ENCODE results near the gene ACADVL.
"Not testable (repeated sequence)": the region's sequence is repeated elsewhere in the genome, so short reads cannot be mapped to it uniquely, and the experiment has no call there.

ACADVL gene

DNA sequence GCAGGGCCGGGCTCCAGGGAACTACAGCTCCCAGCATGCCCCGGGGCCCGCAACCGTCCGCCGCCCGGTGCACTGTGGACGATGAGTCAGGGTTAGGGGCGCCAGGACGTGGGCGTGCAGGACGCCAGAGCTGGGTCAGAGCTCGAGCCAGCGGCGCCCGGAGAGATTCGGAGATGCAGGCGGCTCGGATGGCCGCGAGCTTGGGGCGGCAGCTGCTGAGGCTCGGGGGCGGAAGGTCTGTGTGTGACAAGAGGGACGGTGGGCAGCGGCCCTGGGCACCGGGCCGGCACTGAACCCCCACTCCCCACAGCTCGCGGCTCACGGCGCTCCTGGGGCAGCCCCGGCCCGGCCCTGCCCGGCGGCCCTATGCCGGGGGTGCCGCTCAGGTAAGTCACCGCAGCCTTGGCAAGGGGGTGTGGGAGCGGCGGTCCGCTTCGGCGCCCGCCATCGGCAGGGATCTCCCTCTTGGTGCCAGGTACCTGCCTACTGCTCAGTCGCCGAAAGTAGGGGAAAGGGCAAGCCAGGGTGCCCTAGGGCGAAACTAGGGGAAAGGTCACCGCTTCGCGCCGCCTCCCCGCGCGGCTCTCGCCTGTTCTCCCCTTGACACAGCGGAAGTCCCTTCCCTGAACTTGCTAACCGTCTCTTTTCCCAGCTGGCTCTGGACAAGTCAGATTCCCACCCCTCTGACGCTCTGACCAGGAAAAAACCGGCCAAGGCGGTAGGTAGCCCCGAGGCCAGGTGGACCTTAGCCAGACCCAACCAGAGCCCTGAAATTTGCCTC is at the start of gene ACADVL, which contains the start of gene DLG4:
Gene ACADVL, plus strand, starts transcription at position 127 of the 781 bp plus-strand sequence. Its CDS starts 47 bp downstream, at position 174.
Gene DLG4, minus strand, starts transcription at position 25 of the 781 bp plus-strand sequence.
- peak; percentile 93 for DNase-seq (ENCODE audit: low spot score)

DNA sequence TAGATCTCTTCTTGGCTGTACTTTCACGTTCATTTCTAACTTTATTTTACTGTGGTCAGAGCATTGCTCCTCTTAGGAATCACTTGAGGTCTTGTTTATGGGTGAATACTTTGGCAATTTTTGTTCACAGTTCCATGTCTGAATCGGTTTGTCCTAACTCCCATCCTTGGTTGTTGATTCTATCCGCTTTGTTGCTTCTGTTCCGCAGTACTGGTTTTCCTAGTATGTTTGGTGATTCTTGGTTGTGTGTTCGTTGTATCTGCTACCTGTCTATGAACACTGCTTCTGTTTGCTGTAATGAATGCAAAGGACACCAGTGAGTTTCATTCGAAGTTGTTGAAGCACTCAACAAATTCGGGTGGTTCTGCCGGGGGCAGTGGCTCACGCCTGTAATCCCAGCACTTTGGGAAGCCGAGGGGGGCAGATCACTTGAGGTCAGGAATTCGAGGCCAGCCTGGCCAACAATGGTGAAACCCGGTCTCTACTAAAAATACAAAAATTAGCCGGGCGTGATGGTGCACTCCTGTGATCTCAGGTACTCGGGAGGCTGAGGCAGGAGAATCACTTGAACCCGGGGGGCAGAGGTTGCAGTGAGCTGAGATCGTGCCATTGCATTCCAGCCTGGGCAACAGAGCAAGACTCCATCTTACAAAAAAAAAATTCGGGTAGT is 47.1 kb upstream of the ACADVL start:
- not testable (repeated sequence) for DNase-seq (ENCODE audit: low spot score)

DNA sequence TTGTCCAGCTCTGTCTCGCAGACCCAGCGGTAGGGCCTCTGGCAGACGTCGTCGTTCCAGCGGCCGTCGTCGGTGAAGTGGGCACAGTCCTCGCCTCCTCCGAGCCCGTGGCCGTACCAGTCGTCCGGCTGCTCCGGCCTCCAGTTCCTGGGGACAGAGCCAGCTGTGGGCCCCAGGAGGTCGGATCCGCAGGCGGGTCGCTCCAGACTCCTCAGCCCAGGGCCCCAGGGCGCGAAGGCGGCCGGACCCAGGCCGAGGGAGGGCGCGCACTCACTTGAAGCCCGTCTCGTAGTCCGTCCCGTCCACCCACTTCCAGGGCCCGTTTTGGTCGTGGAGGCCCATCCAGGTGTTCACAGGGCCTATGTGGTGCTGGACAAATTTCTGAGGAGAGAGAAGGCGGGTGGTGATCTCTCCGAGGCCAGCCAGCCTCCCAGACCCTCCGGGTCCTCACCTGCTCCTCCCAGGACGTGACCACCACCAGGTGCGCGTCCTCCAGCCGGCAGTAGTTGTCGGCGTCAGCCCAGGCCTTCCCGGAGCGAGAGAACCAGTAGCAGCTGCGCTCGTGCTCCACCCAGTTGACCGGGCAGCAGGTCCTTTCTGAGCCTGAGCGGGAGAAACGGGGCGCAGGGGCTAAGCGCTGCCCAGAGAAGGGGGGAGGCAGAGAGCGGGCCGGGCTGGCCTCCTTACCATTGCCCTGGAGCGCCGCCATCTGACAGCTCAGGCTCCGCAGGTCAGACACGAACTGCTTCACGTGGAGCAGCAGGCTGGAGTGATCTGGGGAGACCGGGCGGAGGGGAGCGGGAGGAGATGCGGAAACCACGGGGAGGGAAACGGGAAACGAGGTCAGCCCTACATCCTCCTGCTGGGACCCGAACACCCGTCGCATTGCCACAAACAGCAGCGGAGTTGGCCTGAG is 45.8 kb upstream of the ACADVL start:
- peak; percentile 41 for DNase-seq (ENCODE audit: low spot score)

- no peak for DNase-seq (ENCODE audit: low spot score)
Observed at GRCh38 chr17:7174603-7175326, 45.0 kb upstream of the ACADVL start.

GRCh38 chr17:7175330-7175733 is 44.4 kb upstream of the ACADVL start:
- DNase-seq (ENCODE audit: low spot score) = no peak

GRCh38 chr17:7176107-7176840 is 43.5 kb upstream of the ACADVL start:
- DNase-seq (ENCODE audit: low spot score) = no peak

GRCh38 chr17:7176841-7177190 is 42.9 kb upstream of the ACADVL start:
- DNase-seq (ENCODE audit: low spot score) = no peak

DNA sequence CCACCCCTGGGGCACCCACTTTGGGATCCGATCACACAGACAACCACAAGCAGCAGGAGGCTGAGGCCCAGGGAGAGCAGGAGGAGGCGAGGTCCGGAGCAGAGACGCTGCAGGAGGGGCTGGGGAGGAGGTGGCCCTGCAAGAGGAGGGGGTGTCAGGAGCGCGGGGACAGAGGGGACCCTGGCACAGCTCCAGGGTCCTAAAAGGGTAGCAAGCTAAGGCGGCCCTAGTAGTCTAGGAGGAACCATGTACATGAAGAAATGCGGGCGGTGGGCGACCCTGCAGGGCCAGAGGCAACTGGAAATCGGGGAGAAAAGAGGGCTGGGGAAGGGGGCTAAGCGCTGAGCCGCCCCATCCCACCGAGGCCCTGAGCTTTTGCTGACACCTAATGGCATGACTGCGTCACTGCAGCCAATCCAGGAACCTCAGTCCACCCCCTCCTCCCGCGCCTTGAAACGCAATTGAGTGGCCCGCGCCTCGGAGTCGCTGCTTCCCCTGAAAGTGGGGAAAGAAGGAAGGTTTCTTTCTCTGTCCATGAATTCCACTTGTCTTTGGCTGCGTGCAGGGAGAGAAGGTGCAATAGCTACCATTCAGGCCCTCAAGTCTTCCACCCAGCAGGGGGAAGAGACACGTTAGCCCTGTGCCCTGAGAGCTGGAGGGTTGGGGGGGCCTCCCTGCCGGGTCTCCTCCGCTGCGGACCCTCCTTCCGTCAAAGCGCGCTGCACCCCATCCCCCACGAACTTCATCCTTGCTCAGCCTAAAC is 42.4 kb upstream of the ACADVL start:
- DNase-seq (ENCODE audit: low spot score) = peak; percentile 81

- no peak for DNase-seq (ENCODE audit: low spot score)
Observed at GRCh38 chr17:7177954-7178477, 41.7 kb upstream of the ACADVL start.

DNA sequence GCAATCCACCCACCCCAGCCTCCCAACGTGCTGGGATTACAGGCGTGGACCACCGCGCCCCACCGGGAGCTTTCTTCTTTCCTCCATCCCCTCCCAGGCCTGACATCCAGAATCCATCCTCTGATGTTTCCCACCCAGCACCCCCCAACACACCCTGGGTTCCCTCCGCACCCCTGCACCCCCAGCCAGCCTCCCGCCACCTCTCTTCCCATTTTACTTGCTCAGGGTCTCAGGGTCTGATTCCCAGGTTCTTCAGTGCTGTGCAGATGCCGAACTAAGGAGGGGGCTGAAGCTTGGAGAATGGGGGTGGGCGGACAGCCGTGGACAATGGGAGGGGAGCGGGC is 40.8 kb upstream of the ACADVL start:
- no peak for DNase-seq (ENCODE audit: low spot score)

- DNase-seq (ENCODE audit: low spot score) = no peak
Observed at GRCh38 chr17:7179317-7180254, 40.2 kb upstream of the ACADVL start, which contains the start of gene ASGR1. ASGR1 (minus strand) TSS chr17:7179370; CDS start chr17:7178563, 807 bp downstream.

GRCh38 chr17:7182101-7182500 is 37.6 kb upstream of the ACADVL start:
- not testable (repeated sequence) for DNase-seq (ENCODE audit: low spot score)

DNA sequence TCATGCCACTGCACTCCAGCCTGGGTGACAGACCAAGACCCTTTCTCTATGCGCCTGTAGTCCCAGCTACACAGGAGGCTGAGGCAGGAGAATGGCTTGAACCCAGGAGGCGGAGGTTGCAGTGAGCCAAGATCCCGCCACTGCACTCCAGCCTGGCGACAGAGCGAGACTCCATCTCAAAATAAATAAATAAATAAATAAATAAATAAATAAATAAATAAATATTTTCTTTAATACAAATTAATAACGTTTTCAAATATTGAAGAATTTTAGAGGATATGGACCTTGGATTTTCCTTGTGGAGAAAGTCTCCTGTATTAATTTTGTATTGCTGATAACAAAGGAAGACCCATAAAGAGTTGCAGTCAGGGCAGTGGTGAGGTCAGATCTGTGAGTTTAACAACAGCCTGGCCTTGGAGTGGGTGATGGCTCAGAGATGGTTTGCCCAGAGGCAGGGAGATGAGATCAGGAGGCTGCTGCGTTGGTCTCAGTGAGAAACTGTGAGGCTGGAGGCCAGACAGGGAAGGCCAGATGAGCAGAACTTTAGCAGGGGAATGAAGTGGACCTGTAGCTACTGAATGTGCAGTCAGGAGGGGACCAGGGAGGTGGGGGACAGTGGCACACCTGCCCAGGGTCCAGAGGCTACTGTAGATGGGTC is 36.2 kb upstream of the ACADVL start:
- no peak for DNase-seq (ENCODE audit: low spot score)

GRCh38 chr17:7184091-7184488 is 35.6 kb upstream of the ACADVL start:
- peak; percentile 40 for DNase-seq (ENCODE audit: low spot score)

GRCh38 chr17:7184647-7185046 is 35.1 kb upstream of the ACADVL start:
- no peak for DNase-seq (ENCODE audit: low spot score)

- no peak for DNase-seq (ENCODE audit: low spot score)
Observed at GRCh38 chr17:7186241-7186640, 33.5 kb upstream of the ACADVL start.

DNA sequence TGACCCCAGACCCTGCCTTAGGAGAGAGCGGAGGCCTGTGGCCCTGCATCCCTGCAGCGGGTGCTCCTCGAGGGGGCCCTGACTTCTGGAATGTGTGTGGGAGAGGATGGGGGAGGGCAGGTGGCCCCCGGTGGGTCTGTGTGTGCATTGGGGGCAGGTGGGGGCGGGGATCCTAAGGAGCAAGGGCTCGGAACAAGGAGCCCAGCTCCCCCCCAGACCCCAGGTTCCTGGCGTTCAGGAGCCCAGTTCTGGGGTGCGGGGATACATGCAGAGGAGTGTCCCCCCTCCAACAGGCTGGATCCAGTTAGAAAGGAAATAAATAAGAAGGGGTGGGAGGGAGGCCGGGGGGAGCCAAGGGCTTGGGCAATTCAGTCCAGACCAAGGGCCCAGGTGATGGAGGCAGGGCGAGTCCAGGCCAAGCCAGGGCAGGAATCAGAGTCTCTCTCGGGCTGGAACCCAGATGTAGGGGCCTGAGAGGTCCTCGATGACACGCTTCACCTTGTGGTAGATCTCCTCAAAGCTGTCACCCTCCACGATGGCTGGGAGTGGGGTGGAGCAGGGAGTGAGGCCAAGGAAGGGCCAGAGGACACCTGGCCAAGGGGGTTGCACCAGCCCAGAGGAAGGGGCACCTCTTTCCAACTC is 29.3 kb upstream of the ACADVL start:
- no peak for DNase-seq (ENCODE audit: low spot score)

DNA sequence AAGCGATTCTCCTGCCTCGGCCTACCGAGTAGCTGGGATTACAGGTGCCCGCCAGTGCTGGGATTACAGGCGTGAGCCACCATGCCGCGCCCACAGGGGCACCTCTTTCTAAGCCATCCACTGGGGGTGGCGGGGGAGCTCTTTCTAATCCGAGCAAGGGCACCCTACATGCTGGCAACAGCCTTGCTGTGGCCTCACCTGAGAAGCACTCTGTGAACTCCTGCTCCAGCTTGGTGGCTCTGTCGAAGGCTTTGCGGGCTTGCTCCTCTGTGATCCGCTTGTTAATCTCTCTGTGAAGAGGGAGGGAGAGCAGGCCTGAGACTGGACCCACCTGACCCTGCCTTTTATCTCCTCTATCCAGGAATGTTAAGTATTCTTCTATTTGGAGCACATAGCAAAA is 28.7 kb upstream of the ACADVL start:
- DNase-seq (ENCODE audit: low spot score) = no peak

Data from Ammon's horn (tissue), 1 donor.